HEK293 (cell line): Measurements from ENCODE around the gene ADAM23.

Experiments used
- CTCF ChIA-PET: fragments of 350-600 bp; formaldehyde crosslinking; extraction: SDS; loops from one replicate; lab custom pipeline; 2021; ENCODE audit warnings: antibody characterized with exemption; lab: Yijun Ruan, JAX
- POLR2A ChIA-PET: fragments of 300-600 bp; formaldehyde crosslinking; extraction: SDS; loops from one replicate; lab custom pipeline; 2020; ENCODE audit warnings: antibody characterized with exemption, inconsistent platforms; lab: Yijun Ruan, JAX
- H3K27ac ChIP-seq: fragments of 200-500 bp; sonication (Bioruptor generic); 2 replicates; pipeline ENCODE4 v1.5.1; 2014; ENCODE audit warnings: low read depth, low read length, control low read depth, inconsistent platforms; ENCODE audit errors: extremely low read depth
- H3K36me3 ChIP-seq, 2 experiments: fragments of 200-500 bp in 1 of 2; sonication (Bioruptor generic) in 1 of 2; 1 replicate in 1 of 2; 2 replicates in 1 of 2; pipeline ENCODE4 v1.5.1; 2014 to 2017; ENCODE audit warnings: inconsistent platforms in 2 of 2, low read length in 2 of 2; ENCODE audit not compliant: control insufficient read depth in 2 of 2, insufficient read depth in 1 of 2
- H3K4me1 ChIP-seq: fragments of 200-500 bp; sonication (Bioruptor generic); 2 replicates; pipeline ENCODE4 v1.5.1; 2014; ENCODE audit warnings: mild to moderate bottlenecking, low read length, inconsistent platforms; ENCODE audit not compliant: control insufficient read depth, insufficient read depth
- H3K4me3 ChIP-seq: 2 replicates; pipeline ENCODE4 v1.5.1; 2011; ENCODE audit warnings: low read depth, mild to moderate bottlenecking, control low read depth, low read length, moderate library complexity
- H3K9me3 ChIP-seq: fragments of 200-500 bp; sonication (Bioruptor generic); 2 replicates; pipeline ENCODE4 v1.5.1; 2014; ENCODE audit warnings: low read depth, low read length, inconsistent platforms; ENCODE audit not compliant: control insufficient read depth, insufficient read depth
- GFI1B ChIP-seq: fragments of 450-650 bp; formaldehyde crosslinking; IDR thresholded peaks from 2 replicates; pipeline ENCODE4 v1.5.1; 2016; ENCODE audit warnings: missing biosample characterization, missing genetic modification characterization
- GLIS2 ChIP-seq: fragments of 450-650 bp; formaldehyde crosslinking; IDR thresholded peaks from 2 replicates; pipeline ENCODE4 v1.5.1; 2016; ENCODE audit warnings: missing biosample characterization, missing genetic modification characterization
- KLF17 ChIP-seq: fragments of 450-650 bp; formaldehyde crosslinking; IDR thresholded peaks from 2 replicates; pipeline ENCODE4 v1.5.1; 2016; ENCODE audit warnings: missing biosample characterization, missing genetic modification characterization
- MZF1 ChIP-seq: fragments of 450-650 bp; formaldehyde crosslinking; IDR thresholded peaks from 2 replicates; pipeline ENCODE4 v1.5.1; 2017; ENCODE audit warnings: missing biosample characterization, missing genetic modification characterization, borderline replicate concordance
- SETDB1 ChIP-seq: IDR thresholded peaks from one replicate; pipeline ENCODE4 v1.6.1; 2017; ENCODE audit warnings: mild to moderate bottlenecking, low read length, moderate library complexity, mixed read lengths; ENCODE audit not compliant: insufficient read length
- WT1 ChIP-seq: fragments of 450-650 bp; formaldehyde crosslinking; IDR thresholded peaks from 2 replicates; pipeline ENCODE4 v1.5.1; 2016; ENCODE audit warnings: missing biosample characterization, missing genetic modification characterization
- ZBTB17 ChIP-seq: fragments of 450-650 bp; formaldehyde crosslinking; IDR thresholded peaks from 2 replicates; pipeline ENCODE4 v1.5.1; 2016; ENCODE audit warnings: missing biosample characterization, missing genetic modification characterization
- ZBTB20 ChIP-seq: fragments of 450-650 bp; formaldehyde crosslinking; IDR thresholded peaks from 2 replicates; pipeline ENCODE4 v1.5.1; 2016; ENCODE audit warnings: missing biosample characterization, missing genetic modification characterization
- ZNF138 ChIP-seq: fragments of 450-650 bp; formaldehyde crosslinking; IDR thresholded peaks from 2 replicates; pipeline ENCODE4 v1.5.1; 2016; ENCODE audit warnings: missing biosample characterization, missing genetic modification characterization, borderline replicate concordance
- ZNF157 ChIP-seq: fragments of 450-650 bp; formaldehyde crosslinking; IDR thresholded peaks from 2 replicates; pipeline ENCODE4 v1.5.1; 2016; ENCODE audit warnings: missing biosample characterization, missing genetic modification characterization
- ZNF184 ChIP-seq: fragments of 450-650 bp; IDR thresholded peaks from 2 replicates; pipeline ENCODE4 v1.5.1; 2018; ENCODE audit warnings: missing biosample characterization, mild to moderate bottlenecking, missing genetic modification characterization
- ZNF223 ChIP-seq: fragments of 450-650 bp; formaldehyde crosslinking; IDR thresholded peaks from 2 replicates; pipeline ENCODE4 v1.5.1; 2016; ENCODE audit warnings: missing biosample characterization, missing genetic modification characterization
- ZNF433 ChIP-seq: fragments of 450-650 bp; formaldehyde crosslinking; IDR thresholded peaks from 2 replicates; pipeline ENCODE4 v1.5.1; 2016; ENCODE audit warnings: missing biosample characterization, missing genetic modification characterization, low read depth
- ZNF513 ChIP-seq: fragments of 450-650 bp; IDR thresholded peaks from 2 replicates; pipeline ENCODE4 v1.5.1; 2018; ENCODE audit warnings: missing biosample characterization, missing genetic modification characterization
- ZNF560 ChIP-seq: fragments of 450-650 bp; formaldehyde crosslinking; IDR thresholded peaks from 2 replicates; pipeline ENCODE4 v1.5.1; 2017; ENCODE audit warnings: missing biosample characterization, missing genetic modification characterization, borderline replicate concordance
- ZNF571 ChIP-seq: fragments of 450-650 bp; formaldehyde crosslinking; IDR thresholded peaks from 2 replicates; pipeline ENCODE4 v1.5.0; 2017; ENCODE audit warnings: missing biosample characterization, missing genetic modification characterization
- ZNF776 ChIP-seq: fragments of 450-650 bp; formaldehyde crosslinking; IDR thresholded peaks from 2 replicates; pipeline ENCODE4 v1.5.0; 2017; ENCODE audit warnings: missing biosample characterization, missing genetic modification characterization, borderline replicate concordance
- TF ChIP-seq, protein P1 (sequence below): sonication (generic); formaldehyde crosslinking; IDR thresholded peaks from 2 replicates; pipeline ENCODE4 v1.8.1; 2022; ENCODE audit warnings: mild to moderate bottlenecking, moderate library complexity, missing genetic modification reagents
- TF ChIP-seq, protein P2 (sequence below): fragments of 450-650 bp; formaldehyde crosslinking; IDR thresholded peaks from 2 replicates; pipeline ENCODE4 v1.5.1; 2016; ENCODE audit warnings: missing biosample characterization, missing genetic modification characterization
- TF ChIP-seq, protein P3 (sequence below): fragments of 450-650 bp; formaldehyde crosslinking; IDR thresholded peaks from 2 replicates; pipeline ENCODE4 v1.5.1; 2016; ENCODE audit warnings: missing biosample characterization, missing genetic modification characterization, borderline replicate concordance

The ADAM23 gene

GRCh38 chr2:206530727-206531126 is 87.4 kb downstream of the ADAM23 start:
- Histone ChIP-seq H3K4me1 (peaks cover 14% of the 10 kb centered on the region; the same call in 1 of the 2 replicates), H3K36me3 (no peaks in the 10 kb centered on the region), H3K9me3 (no peaks in the 10 kb centered on the region), H3K4me3 (no peak overlapping the region), H3K27ac (no peak overlapping the region)
- TF ChIP-seq ZNF433 (no peak), ZNF138 (tag by site-specific recombination) (no peak), KLF17 (tag by site-specific recombination) (no peak), ZBTB20 (tag by site-specific recombination) (no peak), ZNF223 (tag by site-specific recombination) (no peak), ZNF776 (tag by site-specific recombination) (no peak), ZNF184 (no peak), GLIS2 (no peak), SETDB1 (no peak), ZNF560 (tag by site-specific recombination) (no peak), ZNF157 (tag by site-specific recombination) (no peak), WT1 (no peak), MZF1 (tag by site-specific recombination) (no peak), ZNF571 (tag by site-specific recombination) (no peak), ZNF513 (tag by site-specific recombination) (no peak)
- TF ChIP-seq, protein P1, sequence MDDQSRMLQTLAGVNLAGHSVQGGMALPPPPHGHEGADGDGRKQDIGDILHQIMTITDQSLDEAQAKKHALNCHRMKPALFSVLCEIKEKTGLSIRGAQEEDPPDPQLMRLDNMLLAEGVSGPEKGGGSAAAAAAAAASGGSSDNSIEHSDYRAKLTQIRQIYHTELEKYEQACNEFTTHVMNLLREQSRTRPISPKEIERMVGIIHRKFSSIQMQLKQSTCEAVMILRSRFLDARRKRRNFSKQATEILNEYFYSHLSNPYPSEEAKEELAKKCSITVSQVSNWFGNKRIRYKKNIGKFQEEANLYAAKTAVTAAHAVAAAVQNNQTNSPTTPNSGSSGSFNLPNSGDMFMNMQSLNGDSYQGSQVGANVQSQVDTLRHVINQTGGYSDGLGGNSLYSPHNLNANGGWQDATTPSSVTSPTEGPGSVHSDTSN (CRISPR knock-in tag) = no peak
- TF ChIP-seq, protein P2, sequence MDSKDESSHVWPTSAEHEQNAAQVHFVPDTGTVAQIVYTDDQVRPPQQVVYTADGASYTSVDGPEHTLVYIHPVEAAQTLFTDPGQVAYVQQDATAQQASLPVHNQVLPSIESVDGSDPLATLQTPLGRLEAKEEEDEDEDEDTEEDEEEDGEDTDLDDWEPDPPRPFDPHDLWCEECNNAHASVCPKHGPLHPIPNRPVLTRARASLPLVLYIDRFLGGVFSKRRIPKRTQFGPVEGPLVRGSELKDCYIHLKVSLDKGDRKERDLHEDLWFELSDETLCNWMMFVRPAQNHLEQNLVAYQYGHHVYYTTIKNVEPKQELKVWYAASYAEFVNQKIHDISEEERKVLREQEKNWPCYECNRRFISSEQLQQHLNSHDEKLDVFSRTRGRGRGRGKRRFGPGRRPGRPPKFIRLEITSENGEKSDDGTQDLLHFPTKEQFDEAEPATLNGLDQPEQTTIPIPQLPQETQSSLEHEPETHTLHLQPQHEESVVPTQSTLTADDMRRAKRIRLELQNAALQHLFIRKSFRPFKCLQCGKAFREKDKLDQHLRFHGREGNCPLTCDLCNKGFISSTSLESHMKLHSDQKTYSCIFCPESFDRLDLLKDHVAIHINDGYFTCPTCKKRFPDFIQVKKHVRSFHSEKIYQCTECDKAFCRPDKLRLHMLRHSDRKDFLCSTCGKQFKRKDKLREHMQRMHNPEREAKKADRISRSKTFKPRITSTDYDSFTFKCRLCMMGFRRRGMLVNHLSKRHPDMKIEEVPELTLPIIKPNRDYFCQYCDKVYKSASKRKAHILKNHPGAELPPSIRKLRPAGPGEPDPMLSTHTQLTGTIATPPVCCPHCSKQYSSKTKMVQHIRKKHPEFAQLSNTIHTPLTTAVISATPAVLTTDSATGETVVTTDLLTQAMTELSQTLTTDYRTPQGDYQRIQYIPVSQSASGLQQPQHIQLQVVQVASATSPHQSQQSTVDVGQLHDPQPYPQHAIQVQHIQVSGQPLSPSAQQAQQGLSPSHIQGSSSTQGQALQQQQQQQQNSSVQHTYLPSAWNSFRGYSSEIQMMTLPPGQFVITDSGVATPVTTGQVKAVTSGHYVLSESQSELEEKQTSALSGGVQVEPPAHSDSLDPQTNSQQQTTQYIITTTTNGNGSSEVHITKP (tag by site-specific recombination) = no peak
- ChIA-PET POLR2A (no interaction called here), CTCF (no interaction called here)

DNA sequence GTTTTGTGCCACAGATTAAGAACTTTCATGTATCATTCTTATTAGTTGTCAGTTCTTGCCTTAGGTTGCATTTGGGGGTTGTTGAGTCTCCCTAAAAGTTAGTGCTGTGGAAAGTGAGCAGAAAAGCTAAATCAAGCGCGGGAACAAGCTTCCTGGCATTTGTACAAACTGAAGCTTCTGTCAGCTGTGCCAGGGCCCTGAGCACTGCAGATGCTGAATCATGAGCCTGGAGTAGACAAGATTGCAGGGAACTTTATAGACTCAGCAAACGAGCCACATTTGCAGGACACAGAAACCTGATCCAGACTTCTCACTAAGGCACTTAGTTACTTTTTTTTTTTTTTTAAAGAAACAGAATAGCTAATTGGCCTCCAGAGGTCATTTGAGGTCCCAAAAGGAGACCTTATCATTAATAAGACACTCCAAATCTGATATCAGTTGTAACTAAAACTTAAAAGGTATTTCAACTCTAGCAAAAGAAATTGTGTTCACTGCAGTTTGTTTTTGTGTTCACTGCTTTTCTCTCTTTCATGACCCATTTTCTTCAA is 88.7 kb downstream of the ADAM23 start:
- Histone ChIP-seq H3K4me3 (no peak overlapping the region), H3K27ac (no peak overlapping the region), H3K4me1 (peaks cover 14% of the 10 kb centered on the region; the same call in 1 of the 2 replicates), H3K9me3 (no peaks in the 10 kb centered on the region), H3K36me3 (no peaks in the 10 kb centered on the region)
- CTCF ChIA-PET = no interaction called here
- POLR2A ChIA-PET = no interaction called here
- TF ChIP-seq ZBTB20 (tag by site-specific recombination) (peak; percentile 44; the same call in 1 of the 2 replicates), GFI1B (tag by site-specific recombination) (no peak), ZBTB17 (tag by site-specific recombination) (0 out of 2 replicates have a peak, but pooled peaks have one; percentile 13), MZF1 (tag by site-specific recombination) (no peak)
- TF ChIP-seq, protein P3, sequence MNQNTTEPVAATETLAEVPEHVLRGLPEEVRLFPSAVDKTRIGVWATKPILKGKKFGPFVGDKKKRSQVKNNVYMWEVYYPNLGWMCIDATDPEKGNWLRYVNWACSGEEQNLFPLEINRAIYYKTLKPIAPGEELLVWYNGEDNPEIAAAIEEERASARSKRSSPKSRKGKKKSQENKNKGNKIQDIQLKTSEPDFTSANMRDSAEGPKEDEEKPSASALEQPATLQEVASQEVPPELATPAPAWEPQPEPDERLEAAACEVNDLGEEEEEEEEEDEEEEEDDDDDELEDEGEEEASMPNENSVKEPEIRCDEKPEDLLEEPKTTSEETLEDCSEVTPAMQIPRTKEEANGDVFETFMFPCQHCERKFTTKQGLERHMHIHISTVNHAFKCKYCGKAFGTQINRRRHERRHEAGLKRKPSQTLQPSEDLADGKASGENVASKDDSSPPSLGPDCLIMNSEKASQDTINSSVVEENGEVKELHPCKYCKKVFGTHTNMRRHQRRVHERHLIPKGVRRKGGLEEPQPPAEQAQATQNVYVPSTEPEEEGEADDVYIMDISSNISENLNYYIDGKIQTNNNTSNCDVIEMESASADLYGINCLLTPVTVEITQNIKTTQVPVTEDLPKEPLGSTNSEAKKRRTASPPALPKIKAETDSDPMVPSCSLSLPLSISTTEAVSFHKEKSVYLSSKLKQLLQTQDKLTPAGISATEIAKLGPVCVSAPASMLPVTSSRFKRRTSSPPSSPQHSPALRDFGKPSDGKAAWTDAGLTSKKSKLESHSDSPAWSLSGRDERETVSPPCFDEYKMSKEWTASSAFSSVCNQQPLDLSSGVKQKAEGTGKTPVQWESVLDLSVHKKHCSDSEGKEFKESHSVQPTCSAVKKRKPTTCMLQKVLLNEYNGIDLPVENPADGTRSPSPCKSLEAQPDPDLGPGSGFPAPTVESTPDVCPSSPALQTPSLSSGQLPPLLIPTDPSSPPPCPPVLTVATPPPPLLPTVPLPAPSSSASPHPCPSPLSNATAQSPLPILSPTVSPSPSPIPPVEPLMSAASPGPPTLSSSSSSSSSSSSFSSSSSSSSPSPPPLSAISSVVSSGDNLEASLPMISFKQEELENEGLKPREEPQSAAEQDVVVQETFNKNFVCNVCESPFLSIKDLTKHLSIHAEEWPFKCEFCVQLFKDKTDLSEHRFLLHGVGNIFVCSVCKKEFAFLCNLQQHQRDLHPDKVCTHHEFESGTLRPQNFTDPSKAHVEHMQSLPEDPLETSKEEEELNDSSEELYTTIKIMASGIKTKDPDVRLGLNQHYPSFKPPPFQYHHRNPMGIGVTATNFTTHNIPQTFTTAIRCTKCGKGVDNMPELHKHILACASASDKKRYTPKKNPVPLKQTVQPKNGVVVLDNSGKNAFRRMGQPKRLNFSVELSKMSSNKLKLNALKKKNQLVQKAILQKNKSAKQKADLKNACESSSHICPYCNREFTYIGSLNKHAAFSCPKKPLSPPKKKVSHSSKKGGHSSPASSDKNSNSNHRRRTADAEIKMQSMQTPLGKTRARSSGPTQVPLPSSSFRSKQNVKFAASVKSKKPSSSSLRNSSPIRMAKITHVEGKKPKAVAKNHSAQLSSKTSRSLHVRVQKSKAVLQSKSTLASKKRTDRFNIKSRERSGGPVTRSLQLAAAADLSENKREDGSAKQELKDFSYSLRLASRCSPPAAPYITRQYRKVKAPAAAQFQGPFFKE (tag by site-specific recombination) = no peak
